Astrocyte of the cerebellum (primary cell): ENCODE data around the gene PLEKHM3.

Experiments used
- DNase-seq: peaks from one replicate; pipeline ENCODE4 v3.0.0-alpha.2; 2011; ENCODE audit warnings: low read depth
- H3K4me3 ChIP-seq: 2 replicates; pipeline ENCODE4 v1.5.1; 2011; ENCODE audit warnings: mild to moderate bottlenecking, low read depth, low read length, moderate library complexity
- in situ Hi-C: cut with HindIII; loops from 2 replicates; pipeline ENCODE4 v1.10.0; 2017; ENCODE audit warnings: low sequenced_read_pairs
- TF ChIP-seq, protein P1 (sequence below): IDR thresholded peaks from 2 replicates; pipeline ENCODE4 v1.5.1; 2012; ENCODE audit warnings: low read length, low read depth, moderate library complexity, mild to moderate bottlenecking; ENCODE audit errors: missing control alignments

The PLEKHM3 gene

DNA sequence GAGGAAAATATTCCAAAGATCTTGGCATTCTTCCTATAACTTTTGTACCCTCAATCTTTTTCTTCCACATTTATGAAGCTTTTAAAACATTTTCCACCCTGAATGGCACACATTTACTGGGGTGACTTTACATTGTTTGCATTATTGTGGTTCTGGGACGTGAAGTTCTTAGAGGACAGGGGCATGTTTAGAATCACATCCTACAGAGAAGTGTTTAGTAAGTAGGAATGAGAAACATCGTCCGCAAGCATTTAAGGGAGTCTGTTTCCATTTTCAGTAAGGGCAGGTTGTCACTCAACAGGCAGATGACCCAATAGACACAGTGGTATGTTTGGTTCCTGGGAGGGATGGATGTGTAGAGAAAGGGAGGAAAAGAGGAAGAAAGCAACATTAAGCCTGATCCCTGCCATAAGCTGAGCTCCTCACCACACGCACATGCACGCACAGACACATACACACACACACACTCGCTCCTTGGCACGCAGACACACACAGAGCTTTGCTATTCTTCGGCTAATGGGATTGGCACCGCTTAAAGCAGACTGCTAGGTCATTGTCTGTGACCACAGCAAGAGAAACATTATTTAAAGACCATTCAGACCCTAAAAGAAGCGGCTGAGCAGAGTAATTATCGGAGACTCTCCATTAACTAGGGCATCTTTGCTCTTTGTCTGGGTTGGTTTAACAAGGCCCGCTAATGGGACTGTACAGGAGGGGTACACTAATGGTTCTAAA is 14.2 kb upstream of the PLEKHM3 start:
- H3K4me3 ChIP-seq = no peak overlapping the region
- TF ChIP-seq, protein P1, sequence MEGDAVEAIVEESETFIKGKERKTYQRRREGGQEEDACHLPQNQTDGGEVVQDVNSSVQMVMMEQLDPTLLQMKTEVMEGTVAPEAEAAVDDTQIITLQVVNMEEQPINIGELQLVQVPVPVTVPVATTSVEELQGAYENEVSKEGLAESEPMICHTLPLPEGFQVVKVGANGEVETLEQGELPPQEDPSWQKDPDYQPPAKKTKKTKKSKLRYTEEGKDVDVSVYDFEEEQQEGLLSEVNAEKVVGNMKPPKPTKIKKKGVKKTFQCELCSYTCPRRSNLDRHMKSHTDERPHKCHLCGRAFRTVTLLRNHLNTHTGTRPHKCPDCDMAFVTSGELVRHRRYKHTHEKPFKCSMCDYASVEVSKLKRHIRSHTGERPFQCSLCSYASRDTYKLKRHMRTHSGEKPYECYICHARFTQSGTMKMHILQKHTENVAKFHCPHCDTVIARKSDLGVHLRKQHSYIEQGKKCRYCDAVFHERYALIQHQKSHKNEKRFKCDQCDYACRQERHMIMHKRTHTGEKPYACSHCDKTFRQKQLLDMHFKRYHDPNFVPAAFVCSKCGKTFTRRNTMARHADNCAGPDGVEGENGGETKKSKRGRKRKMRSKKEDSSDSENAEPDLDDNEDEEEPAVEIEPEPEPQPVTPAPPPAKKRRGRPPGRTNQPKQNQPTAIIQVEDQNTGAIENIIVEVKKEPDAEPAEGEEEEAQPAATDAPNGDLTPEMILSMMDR = no peak
- no peak for DNase-seq
- in situ Hi-C loops = no loop called here

DNA sequence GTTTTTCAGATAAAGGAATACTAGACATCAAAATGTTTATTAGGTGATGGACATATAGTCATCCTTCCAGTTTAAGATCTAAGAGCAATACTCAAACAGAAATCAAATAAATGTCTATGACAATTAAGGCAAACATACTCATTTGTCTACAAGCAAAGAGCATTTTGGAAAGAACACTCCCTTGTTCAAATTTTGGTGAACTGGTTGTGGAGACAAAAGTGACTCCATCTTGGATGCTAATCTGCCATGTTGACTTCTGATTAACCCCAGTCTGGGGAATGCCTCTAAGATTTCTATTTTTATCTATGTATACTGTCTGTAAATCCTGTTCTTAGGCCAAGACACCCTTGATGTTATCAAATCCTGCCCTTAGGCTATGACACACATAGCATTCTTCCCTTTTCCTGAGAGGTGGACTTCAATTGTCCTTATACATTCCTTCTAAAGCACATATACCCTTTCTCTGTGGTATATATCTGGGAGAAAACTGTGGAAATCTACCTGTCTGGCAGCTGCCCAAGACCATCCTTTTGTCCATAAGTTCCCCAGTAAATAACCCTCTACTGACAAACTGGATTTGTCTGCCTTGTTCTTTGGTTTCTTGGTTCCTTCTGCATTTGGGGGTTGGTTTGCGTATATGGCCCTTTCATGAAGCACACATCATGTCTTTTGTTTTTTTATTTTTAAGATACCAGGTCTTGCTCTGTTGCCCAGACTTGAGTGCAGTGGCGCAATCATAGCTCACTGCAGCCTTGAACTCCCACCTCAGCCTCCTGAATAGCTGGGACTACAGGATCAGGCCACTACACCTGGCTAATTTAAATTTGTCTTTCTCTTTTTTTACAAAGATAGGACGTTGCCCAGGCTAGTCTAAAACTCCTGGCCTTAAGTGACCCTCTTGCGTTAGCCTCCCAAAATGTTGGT is 12.5 kb upstream of the PLEKHM3 start:
- no peak overlapping the region for H3K4me3 ChIP-seq
- DNase-seq = no peak
- in situ Hi-C loops = no loop called here
- TF ChIP-seq, protein P1 = no peak

DNA sequence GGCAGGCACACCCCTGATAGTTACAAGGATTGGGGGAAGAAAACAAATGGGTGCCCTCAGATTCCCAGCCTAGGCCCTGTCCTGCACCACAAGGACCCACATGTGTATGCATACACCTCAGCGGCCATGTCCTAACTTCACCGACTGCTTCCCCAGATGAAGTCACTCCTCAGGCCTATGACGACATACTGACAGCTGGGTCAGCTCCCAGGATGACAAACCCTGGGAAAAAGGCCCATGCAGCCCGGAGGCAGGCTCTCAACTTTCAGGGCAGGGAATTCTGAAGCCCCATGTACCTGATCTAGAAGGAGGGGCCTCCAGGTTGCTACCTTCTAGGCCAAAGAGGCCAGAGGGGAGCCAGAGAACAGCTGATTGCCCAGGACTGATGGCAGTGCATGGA is 11.0 kb upstream of the PLEKHM3 start:
- TF ChIP-seq, protein P1 = no peak
- in situ Hi-C loops = no loop called here
- no peak overlapping the region for H3K4me3 ChIP-seq
- DNase-seq = no peak

DNA sequence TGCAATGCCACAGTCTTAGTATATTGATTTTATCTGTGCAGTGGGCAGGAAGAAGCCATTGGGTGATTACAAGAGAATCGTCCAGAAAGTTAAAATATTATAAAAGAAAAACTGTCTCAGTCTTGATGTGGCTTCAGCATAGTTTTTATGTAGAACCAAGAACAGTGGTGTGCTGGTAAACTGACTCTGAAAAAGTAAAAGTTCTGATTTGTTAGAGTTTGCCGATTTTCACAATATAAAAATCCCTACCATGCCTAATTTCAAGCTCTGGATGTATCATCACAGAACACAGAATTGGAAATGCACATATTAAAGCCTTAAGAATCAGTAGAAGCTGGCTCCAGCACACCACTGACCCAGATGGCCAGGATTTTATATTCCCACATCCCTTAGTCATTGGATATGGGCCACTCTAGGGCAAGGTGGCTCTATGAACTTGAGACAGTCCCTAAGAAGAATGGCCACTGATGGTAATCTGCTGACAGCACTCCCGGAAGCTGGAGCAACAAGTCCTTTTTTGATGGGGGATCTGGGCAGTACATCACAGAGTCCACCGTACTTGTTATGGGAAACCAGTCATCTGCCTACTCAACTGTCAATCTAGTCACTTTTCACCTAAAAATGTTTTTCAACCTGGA is 9.3 kb upstream of the PLEKHM3 start:
- in situ Hi-C loops = no loop called here
- TF ChIP-seq, protein P1 = no peak
- no peak overlapping the region for H3K4me3 ChIP-seq
- no peak for DNase-seq

DNA sequence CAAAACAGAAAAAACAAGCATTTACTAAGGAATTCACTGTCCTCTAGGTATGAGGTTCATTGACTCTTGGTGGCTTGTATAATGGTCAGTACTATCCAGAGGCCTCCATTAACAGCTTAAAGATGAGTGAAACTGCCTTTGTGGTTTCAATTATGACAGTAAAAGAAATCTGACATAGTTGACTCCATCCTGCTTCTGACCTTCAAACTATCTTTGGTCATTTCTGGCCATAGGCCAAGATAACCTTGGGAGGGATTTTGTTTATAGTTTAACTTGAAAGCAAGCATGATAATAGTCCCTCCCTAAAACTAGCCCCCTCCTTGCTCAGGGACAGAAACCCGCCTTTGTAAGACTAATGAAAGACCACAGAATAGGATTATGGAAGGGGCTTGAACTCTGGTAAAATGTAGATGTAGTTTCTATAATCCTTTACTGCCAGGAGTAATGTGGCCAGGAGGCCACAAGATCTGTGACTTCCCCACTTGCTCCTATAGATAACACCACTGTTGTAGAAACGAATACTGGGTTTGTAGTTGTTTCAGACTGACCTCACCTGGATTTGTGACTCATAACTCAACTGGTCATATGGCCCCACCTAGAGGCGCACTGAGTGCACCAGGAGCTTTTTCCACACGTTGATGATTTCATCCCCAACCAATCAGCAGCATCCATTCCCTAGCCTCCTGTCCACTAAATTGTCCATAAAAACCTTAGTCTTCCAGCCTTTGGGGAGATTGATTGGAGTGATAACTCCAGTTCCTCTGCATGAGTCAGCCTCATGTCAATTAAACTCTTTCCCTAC is 8.6 kb upstream of the PLEKHM3 start:
- DNase-seq = peak; percentile 12
- H3K4me3 ChIP-seq = no peak overlapping the region
- TF ChIP-seq, protein P1 = peak; percentile 20
- in situ Hi-C loops = no loop called here

DNA sequence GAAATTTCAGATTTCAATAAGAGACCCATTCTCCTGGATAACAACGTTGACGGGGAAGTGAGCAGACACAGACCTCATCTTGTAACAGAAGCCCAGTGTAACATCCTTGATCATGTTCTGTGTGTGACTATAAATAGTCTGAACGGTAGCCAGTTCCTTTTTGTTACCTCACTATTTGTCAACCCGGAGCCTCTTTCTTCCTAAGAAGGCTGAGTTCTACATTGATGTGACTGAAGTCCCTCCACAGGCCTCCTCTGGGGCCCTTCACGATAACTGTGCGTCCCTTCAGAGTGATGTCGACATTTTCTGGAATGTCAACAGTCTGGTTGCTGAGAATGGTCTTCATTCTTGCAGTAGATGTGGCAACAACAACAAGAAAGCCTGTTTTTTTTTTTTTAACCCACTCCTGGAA is 6.3 kb upstream of the PLEKHM3 start:
- in situ Hi-C loops = no loop called here
- TF ChIP-seq, protein P1 = no peak
- H3K4me3 ChIP-seq = no peak overlapping the region
- DNase-seq = no peak
